ENCODE data around the gene NR1I3.
"Not testable (repeated sequence)": the region's sequence is repeated elsewhere in the genome, so short reads cannot be mapped to it uniquely, and the experiment has no call there.

The NR1I3 gene

DNA sequence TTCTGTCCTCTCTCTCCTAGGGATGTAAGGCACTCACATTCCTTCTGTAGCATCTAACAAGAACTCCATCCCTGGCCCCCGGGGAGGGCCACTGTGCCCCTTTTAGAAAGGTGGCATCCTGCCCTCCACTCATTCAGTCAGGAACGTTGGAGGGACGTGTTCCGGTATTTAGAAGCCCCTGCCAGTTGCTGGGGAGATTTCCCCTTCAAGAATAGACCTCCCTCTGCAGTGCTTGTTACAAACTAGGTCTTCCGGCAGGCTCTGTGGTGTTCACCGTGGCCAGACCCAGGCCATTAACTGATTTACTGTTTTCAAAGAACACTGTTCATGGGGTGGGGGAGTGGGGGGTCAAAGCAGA, 21.3 kb upstream of the NR1I3 start:
- no peak overlapping the region for H3K27ac Mint-ChIP-seq
- H3K4me3 Mint-ChIP-seq: peak overlapping the region; percentile 18
- H3K4me1 Mint-ChIP-seq: peaks cover 11% of the 10 kb centered on the region
- no peak for DNase-seq
- peaks cover 16% of the 10 kb centered on the region for H3K36me3 Mint-ChIP-seq (ENCODE audit: low read depth)
- no peak for ATAC-seq
- H3K9me3 Mint-ChIP-seq: peaks cover 23% of the 10 kb centered on the region
- H3K27me3 Mint-ChIP-seq: peaks cover 62% of the 10 kb centered on the region

- Mint-ChIP-seq H3K36me3 (ENCODE audit: low read depth) (peaks cover 16% of the 10 kb centered on the region), H3K9me3 (peaks cover 23% of the 10 kb centered on the region), H3K27ac (no peak within 1 kb of the TSS), H3K4me3 (peak within 1 kb of the TSS; percentile 18), H3K4me1 (peaks cover 11% of the 10 kb centered on the region), H3K27me3 (peaks cover 62% of the 10 kb centered on the region)
- ATAC-seq (peak; percentile 91), DNase-seq (peak; percentile 40)
Observed at GRCh38 chr1:161258439-161259344, 20.7 kb upstream of the NR1I3 start, which contains the start of gene PCP4L1. Gene PCP4L1, plus strand, starts transcription at chr1:161258745. Its CDS starts 230 bp downstream, at chr1:161258975.

GRCh38 chr1:161257109-161257508, 19.1 kb upstream of the NR1I3 start:
- not testable (repeated sequence) for H3K4me3 Mint-ChIP-seq, H3K27ac Mint-ChIP-seq, ATAC-seq, DNase-seq
- Mint-ChIP-seq H3K9me3 (peaks cover 23% of the 10 kb centered on the region), H3K4me1 (peaks cover 11% of the 10 kb centered on the region), H3K27me3 (peaks cover 53% of the 10 kb centered on the region), H3K36me3 (ENCODE audit: low read depth) (peaks cover 16% of the 10 kb centered on the region)

- H3K9me3 Mint-ChIP-seq: peaks cover 23% of the 10 kb centered on the region
- H3K4me3 Mint-ChIP-seq: not testable (repeated sequence)
Observed at GRCh38 chr1:161255955-161256520, 18.0 kb upstream of the NR1I3 start.

GRCh38 chr1:161255302-161255701, 17.3 kb upstream of the NR1I3 start:
- not testable (repeated sequence) for H3K4me3 Mint-ChIP-seq, ATAC-seq, DNase-seq, H3K27ac Mint-ChIP-seq
- peaks cover 23% of the 10 kb centered on the region for H3K9me3 Mint-ChIP-seq
- peaks cover 16% of the 10 kb centered on the region for H3K36me3 Mint-ChIP-seq (ENCODE audit: low read depth)
- peaks cover 11% of the 10 kb centered on the region for H3K4me1 Mint-ChIP-seq
- peaks cover 37% of the 10 kb centered on the region for H3K27me3 Mint-ChIP-seq

More at GRCh38 chr1:161255955-161256520, 18.0 kb upstream of the NR1I3 start:
- Mint-ChIP-seq H3K27me3 (peaks cover 43% of the 10 kb centered on the region), H3K36me3 (ENCODE audit: low read depth) (peaks cover 16% of the 10 kb centered on the region), H3K4me1 (peaks cover 11% of the 10 kb centered on the region)
- H3K27ac Mint-ChIP-seq, DNase-seq, ATAC-seq: not testable (repeated sequence)

GRCh38 chr1:161251579-161251978, 13.6 kb upstream of the NR1I3 start:
- ATAC-seq (no peak), DNase-seq (no peak)
- H3K4me3 Mint-ChIP-seq: no peak overlapping the region
- peaks cover 3% of the 10 kb centered on the region for H3K27me3 Mint-ChIP-seq
- no peaks in the 10 kb centered on the region for H3K4me1 Mint-ChIP-seq
- H3K36me3 Mint-ChIP-seq (ENCODE audit: low read depth): no peaks in the 10 kb centered on the region
- no peak overlapping the region for H3K27ac Mint-ChIP-seq
- H3K9me3 Mint-ChIP-seq: peaks cover 12% of the 10 kb centered on the region

DNA sequence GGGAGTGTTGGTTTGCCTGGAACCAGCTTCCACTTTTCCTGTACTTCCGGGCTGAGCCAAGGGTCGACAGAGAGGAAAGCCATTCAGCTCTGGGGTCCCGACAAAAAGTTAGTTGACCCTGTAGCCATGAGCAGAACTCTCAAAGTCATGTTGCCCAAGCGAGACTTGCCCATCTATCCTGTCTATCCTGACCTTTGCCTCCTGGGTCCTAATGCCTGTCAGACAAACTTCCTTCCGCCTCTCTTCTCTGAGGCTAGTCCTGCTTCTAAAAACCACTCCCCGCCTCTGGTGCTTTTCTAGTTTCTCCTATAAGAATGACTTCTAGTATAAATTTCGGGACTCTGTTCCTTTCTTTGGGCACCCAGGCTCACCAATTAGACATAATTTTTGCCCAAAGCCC, 12.8 kb upstream of the NR1I3 start:
- Mint-ChIP-seq H3K9me3 (peaks cover 7% of the 10 kb centered on the region), H3K27me3 (no peaks in the 10 kb centered on the region), H3K36me3 (ENCODE audit: low read depth) (no peaks in the 10 kb centered on the region), H3K4me3 (no peak overlapping the region), H3K27ac (no peak overlapping the region), H3K4me1 (no peaks in the 10 kb centered on the region)
- DNase-seq (no peak), ATAC-seq (no peak)

DNA sequence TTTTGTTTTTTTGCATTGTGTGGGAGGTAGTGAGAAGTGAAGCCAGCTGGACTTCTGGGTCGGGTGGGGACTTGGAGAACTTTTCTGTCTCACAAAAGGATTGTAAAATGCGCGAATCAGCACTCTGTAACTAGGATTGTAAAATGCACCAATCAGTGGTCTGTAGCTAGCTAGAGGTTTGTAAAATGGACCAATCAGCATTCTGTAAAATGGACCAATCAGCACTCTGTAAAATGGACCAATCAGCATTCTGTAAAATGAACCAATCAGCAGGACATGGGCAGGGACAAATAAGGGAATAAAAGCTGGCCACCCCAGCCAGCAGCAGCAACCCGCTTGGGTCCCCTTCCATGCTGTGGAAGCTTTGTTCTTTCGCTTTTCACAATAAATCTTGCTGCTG, 12.1 kb upstream of the NR1I3 start:
- H3K27me3 Mint-ChIP-seq; H3K4me1 Mint-ChIP-seq; ATAC-seq; DNase-seq; H3K4me3 Mint-ChIP-seq; H3K27ac Mint-ChIP-seq; H3K9me3 Mint-ChIP-seq; H3K36me3 Mint-ChIP-seq (ENCODE audit: low read depth): not testable (repeated sequence)

DNA sequence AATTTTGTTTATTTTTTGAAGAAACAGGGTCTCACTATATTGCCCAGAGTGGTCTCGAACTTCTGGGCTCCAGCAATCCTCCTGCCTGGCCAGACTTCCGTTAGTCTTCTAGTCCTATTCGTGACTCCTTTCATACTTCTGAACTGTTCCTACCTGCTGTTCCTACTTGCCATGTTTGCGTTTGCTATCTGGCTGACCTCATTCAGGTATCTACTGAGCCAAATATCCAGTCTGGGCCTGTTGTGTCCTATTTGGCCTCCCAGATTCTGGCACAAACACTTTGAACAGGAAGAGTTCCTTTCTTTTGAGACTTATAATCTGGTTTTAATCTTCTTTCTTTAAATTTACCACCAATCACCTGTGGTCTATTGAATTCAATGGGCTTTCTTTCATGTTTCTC, 6.9 kb upstream of the NR1I3 start:
- ATAC-seq (no peak), DNase-seq (no peak)
- no peaks in the 10 kb centered on the region for H3K4me1 Mint-ChIP-seq
- H3K4me3 Mint-ChIP-seq: no peak overlapping the region
- peaks cover 11% of the 10 kb centered on the region for H3K27me3 Mint-ChIP-seq
- no peak overlapping the region for H3K27ac Mint-ChIP-seq
- H3K36me3 Mint-ChIP-seq (ENCODE audit: low read depth): no peaks in the 10 kb centered on the region
- peaks cover 2% of the 10 kb centered on the region for H3K9me3 Mint-ChIP-seq

DNA sequence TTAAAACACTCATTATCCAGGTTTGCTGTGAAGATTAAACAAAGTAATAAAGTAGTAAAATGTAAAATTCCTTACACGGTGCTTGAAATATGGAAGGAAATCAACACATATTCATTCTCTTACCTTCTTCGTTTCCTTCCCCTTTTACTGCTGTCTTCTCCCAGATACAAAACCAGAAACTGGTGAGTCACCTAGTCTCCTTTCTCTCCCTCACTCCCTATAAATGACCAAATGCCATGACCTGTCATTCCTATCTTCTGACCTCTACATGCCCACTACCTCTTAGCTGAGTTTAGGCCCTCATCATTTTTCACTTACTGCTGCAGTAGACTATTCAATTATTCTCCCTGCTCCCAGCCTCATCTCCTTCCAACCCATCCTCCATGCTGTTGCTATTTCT, 4.3 kb upstream of the NR1I3 start:
- Mint-ChIP-seq H3K27ac (no peak overlapping the region), H3K9me3 (no peaks in the 10 kb centered on the region), H3K4me3 (no peak overlapping the region), H3K27me3 (peaks cover 11% of the 10 kb centered on the region), H3K36me3 (ENCODE audit: low read depth) (no peaks in the 10 kb centered on the region), H3K4me1 (no peaks in the 10 kb centered on the region)
- DNase-seq (no peak), ATAC-seq (no peak)

- peaks cover 11% of the 10 kb centered on the region for H3K27me3 Mint-ChIP-seq
- H3K9me3 Mint-ChIP-seq: no peaks in the 10 kb centered on the region
- ATAC-seq (no peak), DNase-seq (no peak)
- no peak overlapping the region for H3K27ac Mint-ChIP-seq
- H3K36me3 Mint-ChIP-seq (ENCODE audit: low read depth): no peaks in the 10 kb centered on the region
- H3K4me3 Mint-ChIP-seq: no peak overlapping the region
- no peaks in the 10 kb centered on the region for H3K4me1 Mint-ChIP-seq
Observed at GRCh38 chr1:161241682-161242081, 3.7 kb upstream of the NR1I3 start.

DNA sequence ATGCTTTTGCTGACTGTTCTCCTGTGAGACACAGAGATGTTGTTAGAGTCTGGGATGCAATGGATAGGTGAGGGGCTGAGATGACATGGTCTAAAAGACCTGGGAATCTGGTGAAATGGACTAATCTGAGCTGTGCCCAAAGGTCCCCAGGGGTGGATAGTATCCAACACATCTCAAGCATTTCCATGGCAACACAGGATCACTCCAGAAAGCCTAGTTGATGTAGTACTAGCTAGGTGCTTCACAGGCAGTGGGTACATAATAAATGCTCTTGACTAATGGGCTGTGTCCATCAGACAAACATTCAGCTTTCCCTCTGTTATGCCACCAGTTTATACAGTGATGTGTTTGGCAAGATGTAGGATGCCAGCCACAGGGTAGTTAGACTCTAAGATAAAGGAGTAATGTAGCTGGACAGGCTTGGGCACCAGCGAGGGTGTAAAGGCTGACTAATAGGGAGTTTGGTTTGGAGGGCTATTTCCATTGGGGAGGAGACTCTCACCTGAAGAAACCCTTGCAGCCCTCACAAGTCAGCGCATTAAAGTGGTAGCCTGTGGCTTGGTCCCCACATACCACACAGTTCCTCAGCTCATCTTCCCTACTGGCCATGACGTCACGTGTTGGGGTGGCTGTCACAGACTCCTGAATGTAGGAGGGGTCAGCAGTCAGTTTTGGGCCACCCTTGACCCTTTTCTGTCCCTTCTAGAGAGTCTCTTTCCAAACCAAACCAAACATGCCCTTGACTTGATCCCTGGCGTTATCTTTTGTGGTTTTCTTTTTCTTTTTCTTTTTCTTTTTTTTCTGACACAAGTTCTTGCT, 1.8 kb downstream of the NR1I3 start:
- no peak for ATAC-seq
- peaks cover 3% of the 10 kb centered on the region for H3K27me3 Mint-ChIP-seq
- no peaks in the 10 kb centered on the region for H3K9me3 Mint-ChIP-seq
- no peak overlapping the region for H3K27ac Mint-ChIP-seq
- H3K4me1 Mint-ChIP-seq: no peaks in the 10 kb centered on the region
- H3K4me3 Mint-ChIP-seq: no peak overlapping the region
- no peaks in the 10 kb centered on the region for H3K36me3 Mint-ChIP-seq (ENCODE audit: low read depth)
- DNase-seq: no peak

GRCh38 chr1:161233102-161233501, 4.9 kb downstream of the NR1I3 start:
- no peak for ATAC-seq
- no peak overlapping the region for H3K4me3 Mint-ChIP-seq
- H3K27me3 Mint-ChIP-seq: no peaks in the 10 kb centered on the region
- no peaks in the 10 kb centered on the region for H3K4me1 Mint-ChIP-seq
- DNase-seq: no peak
- H3K36me3 Mint-ChIP-seq (ENCODE audit: low read depth): peaks cover 13% of the 10 kb centered on the region
- no peak overlapping the region for H3K27ac Mint-ChIP-seq
- H3K9me3 Mint-ChIP-seq: no peaks in the 10 kb centered on the region

DNA sequence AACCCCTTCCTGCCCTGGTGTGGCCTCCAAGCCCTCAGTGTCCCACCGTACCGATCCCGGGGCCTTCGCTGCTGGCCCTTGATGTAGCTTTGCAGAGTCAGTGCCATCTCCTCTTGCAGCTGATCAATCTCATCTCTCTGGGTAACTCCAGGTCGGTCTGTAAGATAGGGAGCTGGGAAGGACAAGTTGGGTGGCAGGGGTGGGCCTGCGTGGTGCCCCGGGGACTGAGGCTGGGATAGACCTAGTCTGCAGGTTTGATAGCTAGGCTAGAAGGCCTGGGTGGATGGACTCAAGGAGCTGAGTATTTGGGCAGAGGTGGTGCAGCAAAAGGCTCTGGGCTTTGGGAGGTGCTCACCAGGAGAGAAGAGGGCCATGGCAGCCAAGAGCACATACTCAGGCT, 7.2 kb downstream of the NR1I3 start:
- no peaks in the 10 kb centered on the region for H3K27me3 Mint-ChIP-seq
- no peak overlapping the region for H3K4me3 Mint-ChIP-seq
- peaks cover 18% of the 10 kb centered on the region for H3K36me3 Mint-ChIP-seq (ENCODE audit: low read depth)
- no peaks in the 10 kb centered on the region for H3K9me3 Mint-ChIP-seq
- no peak overlapping the region for H3K27ac Mint-ChIP-seq
- H3K4me1 Mint-ChIP-seq: peaks cover 19% of the 10 kb centered on the region
- ATAC-seq (no peak), DNase-seq (no peak)
